Ovary (tissue), 9 donors: ENCODE measurements around the gene SLC6A2. TPM values are rescaled to one million over a fixed set of nuclear protein-coding genes. Genes with fewer than 3 reads are reported as not detected.

Source experiments
- DNase-seq, 5 donors: peaks; one replicate each; pipeline ENCODE4 v3.0.0-alpha.2; 2019 to 2020
- H3K27ac ChIP-seq, 2 donors: fragments of 200-600 bp; one replicate each; pipeline versions ENCODE4 v1.5.1 to v1.8.0; 2019 to 2022
- H3K27me3 ChIP-seq: fragments of 200-600 bp; one replicate; pipeline ENCODE4 v1.8.0; 2022
- H3K36me3 ChIP-seq: fragments of 200-600 bp; sonication (generic); one replicate; pipeline ENCODE4 v1.5.1; 2019
- H3K4me1 ChIP-seq: one replicate; pipeline ENCODE4 v1.8.1; 2013; ENCODE audit warnings: mild to moderate bottlenecking, moderate library complexity; ENCODE audit not compliant: insufficient read depth
- H3K4me3 ChIP-seq: fragments of 200-600 bp; sonication (generic); one replicate; pipeline ENCODE4 v1.5.1; 2017
- H3K9me3 ChIP-seq, 2 donors: fragments of 200-600 bp in 1 of 2; sonication (generic) in 1 of 2; one replicate each; pipeline versions ENCODE4 v1.5.1 to v1.8.1; 2013 to 2019; ENCODE audit warnings: mild to moderate bottlenecking in 1 of 2, moderate library complexity in 1 of 2
- CTCF ChIP-seq, 3 donors: fragments of 450-650 bp in 2 of 3; fragments of 200-600 bp in 1 of 3; IDR thresholded peaks; one replicate each; pipeline versions ENCODE4 v1.5.1 to v1.8.0; 2016 to 2022; ENCODE audit warnings: antibody characterized with exemption in 3 of 3, mild to moderate bottlenecking in 1 of 3
- EP300 ChIP-seq: sonication (generic); formaldehyde crosslinking; IDR thresholded peaks from one replicate; pipeline ENCODE4 v1.6.1; 2017; ENCODE audit warnings: antibody characterized with exemption
- POLR2A ChIP-seq: fragments of 450-650 bp; IDR thresholded peaks from one replicate; pipeline ENCODE4 v1.6.1; 2017; ENCODE audit warnings: antibody characterized with exemption, mild to moderate bottlenecking, moderate library complexity
- WGBS, 3 donors: extraction: QIAGEN DNeasy Blood & Tissue Kit in 1 of 3; methylation state at CpG; one replicate each; pipeline versions ENCODE4 v1.1.5 to v1.1.7; 2013 to 2017; 5-methylcytosine and 5-hydroxymethylcytosine counted together
- intact Hi-C, 4 donors: fragments of 100-400 bp; cut with DNase I; formaldehyde crosslinking; loops; one replicate each; pipeline versions ENCODE4 v1.11.0 to v1.15.1; 2022 to 2023
- polyA plus RNA-seq, 2 donors: library from polyadenylated mRNA; stranded (reverse); fragments of 200-250 nt in 1 of 2; fragments of 350-450 nt in 1 of 2; fragmentation: Illumina TruSeq in 1 of 2; extraction: RNeasy Lipid Tissue Mini Kit (QIAGEN cat#74804) in 1 of 2; gene quantifications; one replicate each; pipeline ENCODE4 v1.2.3, GENCODE V29; 2013 to 2014
- total RNA-seq, 7 donors: library from RNA; depleted of rRNA in 2 of 7; stranded (reverse); fragments of >200 nt in 2 of 7; fragmentation: NEBNext Ultra II Directional in 3 of 7; extraction: Animal tissue kit (Norgen Biotek cat#: 25700) in 3 of 7; gene quantifications; one replicate each; pipeline versions ENCODE4 v1.1.0 to v1.2.4, GENCODE V29; 2016 to 2023
- donor health status: DM: no; HTN: no; CAD: no; lungs with moderate emphysema.
- donor health status: DM: no; HTN: no; CAD: no.
- donor health status: Bipolar disorder and iron deficiency.
- donor health status: DM: yes; HTN: yes; CAD: no.
- donor health status: DM: no; HTN: no; CAD: no.
- donor health status: DM: yes; HTN: yes; CAD: no.

SLC6A2 gene
- total and polyA plus RNA-seq, 9 donors, result 0.08 to 0.36 (median 0.21) TPM; not detected in 3

- intact Hi-C loops, result no loop called here
- Histone ChIP-seq H3K4me3 (no peak overlapping the region), H3K9me3 (no peaks in the 10 kb centered on the region), H3K36me3 (no peaks in the 10 kb centered on the region), H3K27me3 (no peaks in the 10 kb centered on the region), H3K4me1 (no peaks in the 10 kb centered on the region), H3K27ac (no peak overlapping the region)
- TF ChIP-seq POLR2A (no peak), CTCF (IDR thresholded peaks at IDR 0.05) (no peak), EP300 (no peak)
- WGBS, 3 donors, result 94 to 95% (median 94%) methylated on average over 7 of the region's 7 CpGs
- DNase-seq, result no peak
Observed at GRCh38 chr16:55682086-55682485, 26.3 kb downstream of the SLC6A2 start.

GRCh38 chr16:55685973-55686372 is 30.2 kb downstream of the SLC6A2 start:
- Histone ChIP-seq H3K27me3 (no peaks in the 10 kb centered on the region), H3K36me3 (no peaks in the 10 kb centered on the region), H3K27ac (no peak overlapping the region), H3K4me1 (no peaks in the 10 kb centered on the region), H3K4me3 (no peak overlapping the region), H3K9me3 (no peaks in the 10 kb centered on the region)
- no peak for DNase-seq
- intact Hi-C loops, result no loop called here
- TF ChIP-seq CTCF (IDR thresholded peaks at IDR 0.05), result no peak
- TF ChIP-seq EP300, result no peak
- TF ChIP-seq POLR2A, result no peak
- 90 to 100% (median 96%) methylated on average over 1 of the region's 1 CpG for WGBS, 3 donors

GRCh38 chr16:55686671-55687070 is 30.9 kb downstream of the SLC6A2 start:
- no peak for DNase-seq
- Histone ChIP-seq H3K9me3 (no peaks in the 10 kb centered on the region), H3K27ac (no peak overlapping the region), H3K36me3 (no peaks in the 10 kb centered on the region), H3K27me3 (no peaks in the 10 kb centered on the region), H3K4me3 (no peak overlapping the region), H3K4me1 (no peaks in the 10 kb centered on the region)
- intact Hi-C loops, result no loop called here
- 89 to 97% (median 96%) methylated on average over 1 of the region's 1 CpG for WGBS, 3 donors
- TF ChIP-seq POLR2A (no peak), CTCF (IDR thresholded peaks at IDR 0.05) (no peak), EP300 (no peak)

- 70 to 85% (median 70%) methylated on average over 2 of the region's 2 CpGs for WGBS, 3 donors
- TF ChIP-seq POLR2A, result no peak
- intact Hi-C loops, result no loop called here
Observed at GRCh38 chr16:55687802-55688201, 32.0 kb downstream of the SLC6A2 start.

GRCh38 chr16:55690841-55691240 is 35.1 kb downstream of the SLC6A2 start:
- 23 to 44% (median 34%) methylated on average over 1 of the region's 1 CpG for WGBS, 3 donors
- Histone ChIP-seq H3K9me3 (no peaks in the 10 kb centered on the region), H3K27ac (no peak overlapping the region), H3K27me3 (no peaks in the 10 kb centered on the region), H3K4me3 (no peak overlapping the region), H3K4me1 (no peaks in the 10 kb centered on the region), H3K36me3 (no peaks in the 10 kb centered on the region)
- intact Hi-C loops, result no loop called here
- no peak for DNase-seq
- TF ChIP-seq CTCF (IDR thresholded peaks at IDR 0.05) (no peak), EP300 (no peak), POLR2A (no peak)

More at GRCh38 chr16:55687802-55688201, 32.0 kb downstream of the SLC6A2 start:
- DNase-seq, result no peak
- no peak overlapping the region for H3K4me3 ChIP-seq
- H3K4me1 ChIP-seq, result no peaks in the 10 kb centered on the region
- no peaks in the 10 kb centered on the region for H3K36me3 ChIP-seq
- no peaks in the 10 kb centered on the region for H3K27me3 ChIP-seq
- H3K27ac ChIP-seq, result no peak overlapping the region
- H3K9me3 ChIP-seq, result no peaks in the 10 kb centered on the region
